Measurements from ENCODE around the gene MAP3K15. TPM values are rescaled to one million over a fixed set of nuclear protein-coding genes. Genes with fewer than 3 reads are reported as not detected.
"Not testable (repeated sequence)": the region's sequence is repeated elsewhere in the genome, so short reads cannot be mapped to it uniquely, and the experiment has no call there.

MAP3K15 gene
- total and polyA plus RNA-seq, 8 donors, result 0.12 to 0.76 (median 0.33) TPM; not detected in 4

- H3K4me3 ChIP-seq, result no peak overlapping the region
- peaks cover 0 to 19% (median 3%) of the 10 kb centered on the region in 4 donors for H3K9me3 ChIP-seq
- TF ChIP-seq POLR2AphosphoS5 (IDR thresholded peaks at IDR 0.05), result no peak
- no peak for TF ChIP-seq POLR2A (IDR thresholded peaks at IDR 0.05)
- TF ChIP-seq EP300 (IDR thresholded peaks at IDR 0.05), result no peak
- no peak for TF ChIP-seq CTCF (IDR thresholded peaks at IDR 0.05)
- peak in 1 of 2 donors; percentile 7 for DNase-seq
- WGBS, 5 donors, result 17 to 45% (median 22%) methylated on average over 9 of the region's 9 CpGs
- H3K36me3 ChIP-seq, result no peaks in the 10 kb centered on the region
- peaks cover 0 to 10% (median 9%) of the 10 kb centered on the region in 4 donors for H3K4me1 ChIP-seq
- H3K27me3 ChIP-seq, result peaks cover 0 to 24% (median 10%) of the 10 kb centered on the region in 3 donors
- intact Hi-C loops (cut with DNase I; ENCODE audit: low total_unique reads), result no loop called here
- no peak overlapping the region for H3K27ac ChIP-seq
These were observed 2.3 kb downstream of the MAP3K15 start for GRCh38 chrX:19512961-19513360.

DNA sequence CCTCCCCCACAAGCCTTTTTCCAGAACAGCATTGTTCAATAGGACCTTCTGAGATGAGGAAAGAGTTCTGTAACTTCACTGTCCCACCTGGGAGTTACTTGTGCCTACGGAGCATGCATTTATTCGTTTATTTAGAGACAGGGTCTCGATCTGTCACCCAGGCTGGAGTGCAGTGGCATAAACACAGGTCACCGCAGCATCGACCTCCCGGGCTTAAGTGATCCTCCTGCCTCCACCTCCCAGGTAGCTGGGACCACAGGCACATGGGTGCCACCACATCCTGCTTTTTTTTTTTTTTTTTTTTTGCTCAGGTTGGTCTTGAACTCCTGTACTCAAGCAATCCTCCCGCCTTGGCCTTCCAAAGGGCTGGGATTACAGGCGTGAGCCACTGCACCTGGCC, 2.9 kb downstream of the MAP3K15 start:
- Histone ChIP-seq H3K4me3 (no peak overlapping the region), H3K27ac (no peak overlapping the region), H3K27me3 (peaks cover 0 to 19% (median 10%) of the 10 kb centered on the region in 3 donors), H3K36me3 (no peaks in the 10 kb centered on the region), H3K4me1 (peaks cover 0 to 10% (median 9%) of the 10 kb centered on the region in 4 donors), H3K9me3 (peaks cover 0 to 13% (median 0%) of the 10 kb centered on the region in 4 donors)
- intact Hi-C loops (cut with DNase I; ENCODE audit: low total_unique reads), result no loop called here
- TF ChIP-seq POLR2A (IDR thresholded peaks at IDR 0.05) (no peak), CTCF (IDR thresholded peaks at IDR 0.05) (no peak), POLR2AphosphoS5 (IDR thresholded peaks at IDR 0.05) (no peak), EP300 (IDR thresholded peaks at IDR 0.05) (no peak)
- no peak for DNase-seq
- WGBS, 5 donors, result 78 to 84% (median 79%) methylated on average over 7 to 8 of the region's 8 CpGs

GRCh38 chrX:19511796-19512195, 3.5 kb downstream of the MAP3K15 start:
- peaks cover 0 to 18% (median 10%) of the 10 kb centered on the region in 3 donors for H3K27me3 ChIP-seq
- intact Hi-C loops (cut with DNase I; ENCODE audit: low total_unique reads); H3K36me3 ChIP-seq; H3K9me3 ChIP-seq; H3K27ac ChIP-seq; H3K4me3 ChIP-seq; DNase-seq: not testable (repeated sequence)
- peaks cover 0 to 10% (median 9%) of the 10 kb centered on the region in 4 donors for H3K4me1 ChIP-seq

GRCh38 chrX:19496711-19497110, 18.6 kb downstream of the MAP3K15 start:
- H3K27ac ChIP-seq, result no peak overlapping the region

More at GRCh38 chrX:19496711-19497110, 18.6 kb downstream of the MAP3K15 start:
- Histone ChIP-seq H3K27me3 (peaks cover 0 to 12% (median 0%) of the 10 kb centered on the region in 3 donors), H3K4me1 (no peaks in the 10 kb centered on the region), H3K4me3 (no peak overlapping the region), H3K36me3 (no peaks in the 10 kb centered on the region), H3K9me3 (no peaks in the 10 kb centered on the region)
- TF ChIP-seq POLR2AphosphoS5 (IDR thresholded peaks at IDR 0.05), result no peak
- no peak for TF ChIP-seq POLR2A (IDR thresholded peaks at IDR 0.05)
- TF ChIP-seq EP300 (IDR thresholded peaks at IDR 0.05), result no peak
- TF ChIP-seq CTCF (IDR thresholded peaks at IDR 0.05), result no peak
- WGBS, 5 donors, result 72 to 82% (median 80%) methylated on average over 6 to 7 of the region's 7 CpGs
- no peak for DNase-seq
- intact Hi-C loops (cut with DNase I; ENCODE audit: low total_unique reads), result no loop called here
